ENCODE results near the gene KRTAP4-12. TPM values are rescaled to one million over a fixed set of nuclear protein-coding genes. Genes with fewer than 3 reads are reported as not detected.

The KRTAP4-12 gene
- total and polyA plus RNA-seq, 10 of the 15 experiments (the other 5 are each of a cell fraction or from before 2014, with no cell fraction given), result not detected

DNA sequence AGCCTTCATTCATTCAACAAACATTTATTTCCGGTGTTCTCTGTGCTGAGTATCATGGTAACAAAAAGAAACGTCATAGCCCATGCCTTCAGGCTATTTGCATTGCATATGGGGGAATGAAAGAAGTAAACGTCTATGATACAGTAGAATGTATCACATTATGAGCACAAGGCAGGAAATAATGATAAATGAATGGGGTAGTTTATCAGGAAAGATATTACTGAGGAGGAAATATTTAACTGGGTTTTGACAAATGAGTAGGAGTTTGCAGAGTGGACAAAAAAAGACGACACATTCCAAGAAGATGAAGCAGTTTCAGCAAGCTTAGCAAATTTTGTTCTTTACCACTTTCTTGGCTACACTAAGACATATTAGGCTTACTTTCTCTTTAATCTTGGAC lies 41.4 kb downstream of the KRTAP4-12 start (continued):
- TF ChIP-seq, protein P1, sequence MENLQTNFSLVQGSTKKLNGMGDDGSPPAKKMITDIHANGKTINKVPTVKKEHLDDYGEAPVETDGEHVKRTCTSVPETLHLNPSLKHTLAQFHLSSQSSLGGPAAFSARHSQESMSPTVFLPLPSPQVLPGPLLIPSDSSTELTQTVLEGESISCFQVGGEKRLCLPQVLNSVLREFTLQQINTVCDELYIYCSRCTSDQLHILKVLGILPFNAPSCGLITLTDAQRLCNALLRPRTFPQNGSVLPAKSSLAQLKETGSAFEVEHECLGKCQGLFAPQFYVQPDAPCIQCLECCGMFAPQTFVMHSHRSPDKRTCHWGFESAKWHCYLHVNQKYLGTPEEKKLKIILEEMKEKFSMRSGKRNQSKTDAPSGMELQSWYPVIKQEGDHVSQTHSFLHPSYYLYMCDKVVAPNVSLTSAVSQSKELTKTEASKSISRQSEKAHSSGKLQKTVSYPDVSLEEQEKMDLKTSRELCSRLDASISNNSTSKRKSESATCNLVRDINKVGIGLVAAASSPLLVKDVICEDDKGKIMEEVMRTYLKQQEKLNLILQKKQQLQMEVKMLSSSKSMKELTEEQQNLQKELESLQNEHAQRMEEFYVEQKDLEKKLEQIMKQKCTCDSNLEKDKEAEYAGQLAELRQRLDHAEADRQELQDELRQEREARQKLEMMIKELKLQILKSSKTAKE (IDR thresholded peaks at IDR 0.05; ENCODE audit: low read depth, poor library complexity, severe bottlenecking), result no peak
- TF ChIP-seq, protein P2, sequence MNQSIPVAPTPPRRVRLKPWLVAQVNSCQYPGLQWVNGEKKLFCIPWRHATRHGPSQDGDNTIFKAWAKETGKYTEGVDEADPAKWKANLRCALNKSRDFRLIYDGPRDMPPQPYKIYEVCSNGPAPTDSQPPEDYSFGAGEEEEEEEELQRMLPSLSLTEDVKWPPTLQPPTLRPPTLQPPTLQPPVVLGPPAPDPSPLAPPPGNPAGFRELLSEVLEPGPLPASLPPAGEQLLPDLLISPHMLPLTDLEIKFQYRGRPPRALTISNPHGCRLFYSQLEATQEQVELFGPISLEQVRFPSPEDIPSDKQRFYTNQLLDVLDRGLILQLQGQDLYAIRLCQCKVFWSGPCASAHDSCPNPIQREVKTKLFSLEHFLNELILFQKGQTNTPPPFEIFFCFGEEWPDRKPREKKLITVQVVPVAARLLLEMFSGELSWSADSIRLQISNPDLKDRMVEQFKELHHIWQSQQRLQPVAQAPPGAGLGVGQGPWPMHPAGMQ (IDR thresholded peaks at IDR 0.05; ENCODE audit: borderline replicate concordance), result no peak
- TF ChIP-seq RAD51 (IDR thresholded peaks at IDR 0.05) (no peak), CREM (IDR thresholded peaks at IDR 0.05; ENCODE audit: low read depth) (no peak), WRNIP1 (IDR thresholded peaks at IDR 0.05; ENCODE audit: borderline replicate concordance, low read depth, low read length) (no peak)

DNA sequence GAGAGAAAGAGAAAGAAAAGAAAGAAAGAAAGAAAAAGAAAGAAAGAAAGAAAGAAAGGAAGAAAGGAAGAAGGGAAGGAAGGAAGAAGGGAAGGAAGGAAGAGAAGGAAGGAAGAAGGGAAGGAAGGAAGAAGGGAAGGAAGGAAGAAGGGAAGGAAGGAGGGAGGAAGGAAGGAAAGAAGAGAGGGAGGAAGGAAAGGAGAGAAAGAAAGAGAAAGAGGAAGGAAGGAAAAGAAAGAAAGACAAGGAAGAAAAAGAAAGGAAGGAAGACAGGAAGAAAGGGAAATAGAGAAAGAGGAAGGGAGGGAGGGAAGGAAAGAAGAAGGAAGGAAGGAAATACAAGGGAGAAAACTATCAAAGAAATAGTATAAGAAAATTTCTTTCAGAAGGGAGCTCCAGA lies 47.2 kb downstream of the KRTAP4-12 start:
- BruUV-seq (replicated peaks), result no TSS peak
- TF ChIP-seq, protein P3, sequence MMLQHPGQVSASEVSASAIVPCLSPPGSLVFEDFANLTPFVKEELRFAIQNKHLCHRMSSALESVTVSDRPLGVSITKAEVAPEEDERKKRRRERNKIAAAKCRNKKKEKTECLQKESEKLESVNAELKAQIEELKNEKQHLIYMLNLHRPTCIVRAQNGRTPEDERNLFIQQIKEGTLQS (IDR thresholded peaks at IDR 0.05; ENCODE audit: borderline replicate concordance, extremely low read depth, low read depth, low read length), result no peak
- TF ChIP-seq, protein P4, sequence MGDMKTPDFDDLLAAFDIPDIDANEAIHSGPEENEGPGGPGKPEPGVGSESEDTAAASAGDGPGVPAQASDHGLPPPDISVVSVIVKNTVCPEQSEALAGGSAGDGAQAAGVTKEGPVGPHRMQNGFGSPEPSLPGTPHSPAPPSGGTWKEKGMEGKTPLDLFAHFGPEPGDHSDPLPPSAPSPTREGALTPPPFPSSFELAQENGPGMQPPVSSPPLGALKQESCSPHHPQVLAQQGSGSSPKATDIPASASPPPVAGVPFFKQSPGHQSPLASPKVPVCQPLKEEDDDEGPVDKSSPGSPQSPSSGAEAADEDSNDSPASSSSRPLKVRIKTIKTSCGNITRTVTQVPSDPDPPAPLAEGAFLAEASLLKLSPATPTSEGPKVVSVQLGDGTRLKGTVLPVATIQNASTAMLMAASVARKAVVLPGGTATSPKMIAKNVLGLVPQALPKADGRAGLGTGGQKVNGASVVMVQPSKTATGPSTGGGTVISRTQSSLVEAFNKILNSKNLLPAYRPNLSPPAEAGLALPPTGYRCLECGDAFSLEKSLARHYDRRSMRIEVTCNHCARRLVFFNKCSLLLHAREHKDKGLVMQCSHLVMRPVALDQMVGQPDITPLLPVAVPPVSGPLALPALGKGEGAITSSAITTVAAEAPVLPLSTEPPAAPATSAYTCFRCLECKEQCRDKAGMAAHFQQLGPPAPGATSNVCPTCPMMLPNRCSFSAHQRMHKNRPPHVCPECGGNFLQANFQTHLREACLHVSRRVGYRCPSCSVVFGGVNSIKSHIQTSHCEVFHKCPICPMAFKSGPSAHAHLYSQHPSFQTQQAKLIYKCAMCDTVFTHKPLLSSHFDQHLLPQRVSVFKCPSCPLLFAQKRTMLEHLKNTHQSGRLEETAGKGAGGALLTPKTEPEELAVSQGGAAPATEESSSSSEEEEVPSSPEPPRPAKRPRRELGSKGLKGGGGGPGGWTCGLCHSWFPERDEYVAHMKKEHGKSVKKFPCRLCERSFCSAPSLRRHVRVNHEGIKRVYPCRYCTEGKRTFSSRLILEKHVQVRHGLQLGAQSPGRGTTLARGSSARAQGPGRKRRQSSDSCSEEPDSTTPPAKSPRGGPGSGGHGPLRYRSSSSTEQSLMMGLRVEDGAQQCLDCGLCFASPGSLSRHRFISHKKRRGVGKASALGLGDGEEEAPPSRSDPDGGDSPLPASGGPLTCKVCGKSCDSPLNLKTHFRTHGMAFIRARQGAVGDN (IDR thresholded peaks at IDR 0.05), result no peak
- TF ChIP-seq, protein P5, sequence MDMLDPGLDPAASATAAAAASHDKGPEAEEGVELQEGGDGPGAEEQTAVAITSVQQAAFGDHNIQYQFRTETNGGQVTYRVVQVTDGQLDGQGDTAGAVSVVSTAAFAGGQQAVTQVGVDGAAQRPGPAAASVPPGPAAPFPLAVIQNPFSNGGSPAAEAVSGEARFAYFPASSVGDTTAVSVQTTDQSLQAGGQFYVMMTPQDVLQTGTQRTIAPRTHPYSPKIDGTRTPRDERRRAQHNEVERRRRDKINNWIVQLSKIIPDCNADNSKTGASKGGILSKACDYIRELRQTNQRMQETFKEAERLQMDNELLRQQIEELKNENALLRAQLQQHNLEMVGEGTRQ (IDR thresholded peaks at IDR 0.05; ENCODE audit: borderline replicate concordance, low read depth, low read length), result no peak
- TF ChIP-seq, protein P6, sequence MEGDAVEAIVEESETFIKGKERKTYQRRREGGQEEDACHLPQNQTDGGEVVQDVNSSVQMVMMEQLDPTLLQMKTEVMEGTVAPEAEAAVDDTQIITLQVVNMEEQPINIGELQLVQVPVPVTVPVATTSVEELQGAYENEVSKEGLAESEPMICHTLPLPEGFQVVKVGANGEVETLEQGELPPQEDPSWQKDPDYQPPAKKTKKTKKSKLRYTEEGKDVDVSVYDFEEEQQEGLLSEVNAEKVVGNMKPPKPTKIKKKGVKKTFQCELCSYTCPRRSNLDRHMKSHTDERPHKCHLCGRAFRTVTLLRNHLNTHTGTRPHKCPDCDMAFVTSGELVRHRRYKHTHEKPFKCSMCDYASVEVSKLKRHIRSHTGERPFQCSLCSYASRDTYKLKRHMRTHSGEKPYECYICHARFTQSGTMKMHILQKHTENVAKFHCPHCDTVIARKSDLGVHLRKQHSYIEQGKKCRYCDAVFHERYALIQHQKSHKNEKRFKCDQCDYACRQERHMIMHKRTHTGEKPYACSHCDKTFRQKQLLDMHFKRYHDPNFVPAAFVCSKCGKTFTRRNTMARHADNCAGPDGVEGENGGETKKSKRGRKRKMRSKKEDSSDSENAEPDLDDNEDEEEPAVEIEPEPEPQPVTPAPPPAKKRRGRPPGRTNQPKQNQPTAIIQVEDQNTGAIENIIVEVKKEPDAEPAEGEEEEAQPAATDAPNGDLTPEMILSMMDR (IDR thresholded peaks at IDR 0.05 in 2 of 3, conservative IDR thresholded peaks at IDR 0.05 in 1 of 3; ENCODE audit: control insufficient read depth in 2 of 3, extremely low read depth in 1 of 3, insufficient read depth in 1 of 3, low read depth in 3 of 3, low read length in 3 of 3), result no peak
- TF ChIP-seq, protein P7, sequence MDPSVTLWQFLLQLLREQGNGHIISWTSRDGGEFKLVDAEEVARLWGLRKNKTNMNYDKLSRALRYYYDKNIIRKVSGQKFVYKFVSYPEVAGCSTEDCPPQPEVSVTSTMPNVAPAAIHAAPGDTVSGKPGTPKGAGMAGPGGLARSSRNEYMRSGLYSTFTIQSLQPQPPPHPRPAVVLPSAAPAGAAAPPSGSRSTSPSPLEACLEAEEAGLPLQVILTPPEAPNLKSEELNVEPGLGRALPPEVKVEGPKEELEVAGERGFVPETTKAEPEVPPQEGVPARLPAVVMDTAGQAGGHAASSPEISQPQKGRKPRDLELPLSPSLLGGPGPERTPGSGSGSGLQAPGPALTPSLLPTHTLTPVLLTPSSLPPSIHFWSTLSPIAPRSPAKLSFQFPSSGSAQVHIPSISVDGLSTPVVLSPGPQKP (IDR thresholded peaks at IDR 0.05; ENCODE audit: low read depth, low read length), result no peak

More for the DNA sequence above, 47.2 kb downstream of the KRTAP4-12 start:
- ChIA-PET RAD21 (ENCODE audit: unreplicated experiment) (no interaction called here), POLR2A (no interaction called here), SMC1A (ENCODE audit: uncharacterized antibody, unreplicated experiment) (no interaction called here), CTCF (no interaction called here)
- Histone ChIP-seq H3K27ac (ENCODE audit: control insufficient read depth, insufficient read depth) (no peak overlapping the region), H3K36me3 (ENCODE audit: control insufficient read depth in 2 of 2, insufficient read depth in 2 of 2, low read length in 1 of 2) (no peaks in the 10 kb centered on the region), H3K4me3 (no peak overlapping the region), H3K4me1 (ENCODE audit: control insufficient read depth, insufficient read depth, low read length) (no peaks in the 10 kb centered on the region), H3K9ac (ENCODE audit: control insufficient read depth, insufficient read depth, low read length) (no peak overlapping the region), H3K79me2 (ENCODE audit: control insufficient read depth, insufficient read depth, low read length) (no peaks in the 10 kb centered on the region), H3K27me3 (replicated peaks in 1 of 2; ENCODE audit: control insufficient read depth in 2 of 2, insufficient read depth in 2 of 2, low read length in 1 of 2) (no peaks in the 10 kb centered on the region), H2AFZ (ENCODE audit: control insufficient read depth, low read depth, low read length) (no peak overlapping the region), H3K4me2 (ENCODE audit: control insufficient read depth, insufficient read depth) (no peak overlapping the region), H4K20me1 (ENCODE audit: control insufficient read depth, insufficient read depth) (no peaks in the 10 kb centered on the region), H3K9me3 (replicated peaks; ENCODE audit: control insufficient read depth, insufficient read depth, low read length) (no peaks in the 10 kb centered on the region)
- FAIRE-seq, result no peak
- DNase-seq (ENCODE audit: low read depth, low spot score), result no peak
- intact Hi-C loops (cut with micrococcal nuclease; ENCODE audit: unreplicated experiment) (no loop called here), in situ Hi-C loops (cut with MboI) (no loop called here)
- ATAC-seq, result no peak

Measured in GM12878 (cell line).